ENCODE measurements around the gene MRPL28.
"Not testable (repeated sequence)": the region's sequence is repeated elsewhere in the genome, so short reads cannot be mapped to it uniquely, and the experiment has no call there.

MRPL28 gene

DNA sequence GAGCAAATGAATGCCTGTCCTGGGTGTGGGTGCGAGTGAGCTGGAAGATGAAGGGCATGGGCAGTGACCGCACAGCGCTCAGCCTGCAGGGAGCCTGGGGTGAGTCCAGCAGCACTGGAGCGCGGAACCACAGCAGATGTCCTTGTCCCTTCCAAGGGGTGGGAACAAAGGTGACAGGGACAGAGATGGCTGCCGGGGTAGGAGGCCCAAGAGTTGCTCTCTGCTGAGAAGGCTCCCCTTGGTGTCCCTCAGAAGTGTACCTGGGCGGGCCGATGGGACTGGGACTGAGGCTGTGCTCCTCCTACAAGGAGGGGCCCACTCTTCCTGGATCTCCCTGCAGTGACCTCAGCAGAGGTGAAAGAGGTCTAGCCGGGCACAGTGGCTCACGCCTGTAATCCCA lies 19.0 kb upstream of the MRPL28 start:
- DNase-seq = no peak

DNA sequence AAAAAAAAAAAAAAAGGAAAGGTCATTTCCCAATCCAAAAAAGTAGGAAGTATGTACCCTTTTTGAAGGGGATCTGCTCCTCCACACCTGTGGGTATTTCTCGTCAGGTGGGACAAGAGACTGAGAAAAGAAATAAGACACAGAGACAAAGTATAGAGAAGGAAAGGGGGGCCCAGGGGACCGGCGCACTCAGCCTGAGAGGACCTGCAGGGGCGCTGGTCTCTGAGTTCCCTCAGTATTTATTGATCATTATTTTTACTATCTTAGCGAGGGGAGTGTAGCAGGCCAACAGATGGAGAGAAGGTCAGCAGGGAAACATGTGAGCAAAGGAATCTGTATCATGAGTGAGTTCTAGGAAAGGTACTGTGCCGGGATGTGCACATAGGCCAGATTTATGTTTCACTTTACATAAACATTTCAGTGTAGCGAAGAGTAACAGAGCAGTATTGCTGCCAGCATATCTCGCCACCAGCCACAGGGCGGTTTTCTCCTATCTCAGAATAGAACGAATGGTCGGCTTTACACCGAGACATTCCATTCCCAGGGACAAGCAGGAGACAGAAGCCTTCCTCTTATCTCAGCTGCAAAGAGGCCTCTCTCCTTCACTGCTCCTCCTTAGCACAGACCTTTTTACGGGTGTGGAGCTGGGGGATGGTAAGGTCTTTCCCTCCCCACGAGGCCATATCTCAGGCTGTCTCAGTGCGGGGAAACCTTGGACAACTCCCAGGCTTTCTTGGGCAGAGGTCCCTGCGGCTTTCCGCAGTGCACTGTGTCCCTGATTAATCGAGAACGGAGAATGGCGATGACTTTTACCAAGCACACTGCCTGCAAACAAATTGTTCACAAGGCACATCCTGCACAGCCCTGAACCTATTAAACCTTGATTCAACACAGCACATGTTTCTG lies 17.7 kb upstream of the MRPL28 start:
- not testable (repeated sequence) for DNase-seq

DNA sequence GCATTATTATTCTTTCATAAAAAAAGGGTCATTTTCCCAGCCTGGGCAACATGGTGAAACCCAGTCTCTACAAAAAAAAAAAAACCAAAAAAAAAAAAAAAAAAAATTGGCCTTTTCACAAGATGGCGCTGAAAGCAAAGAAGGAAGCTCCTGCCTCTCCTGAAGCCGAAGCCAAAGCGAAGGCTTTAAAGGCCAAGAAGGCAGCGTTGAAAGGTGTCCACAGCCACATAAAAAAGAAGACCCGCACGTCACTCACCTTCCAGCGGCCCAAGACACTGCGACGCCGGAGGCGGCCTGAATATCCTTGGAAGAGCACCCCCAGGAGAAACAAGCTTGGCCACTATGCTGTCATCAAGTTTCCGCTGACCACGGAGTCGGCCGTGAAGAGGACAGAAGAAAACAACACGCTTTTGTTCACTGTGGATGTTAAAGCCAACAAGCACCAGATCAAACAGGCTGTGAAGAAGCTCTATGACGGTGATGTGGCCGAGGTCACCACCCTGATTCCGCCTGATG lies 16.4 kb upstream of the MRPL28 start:
- DNase-seq = no peak

DNA sequence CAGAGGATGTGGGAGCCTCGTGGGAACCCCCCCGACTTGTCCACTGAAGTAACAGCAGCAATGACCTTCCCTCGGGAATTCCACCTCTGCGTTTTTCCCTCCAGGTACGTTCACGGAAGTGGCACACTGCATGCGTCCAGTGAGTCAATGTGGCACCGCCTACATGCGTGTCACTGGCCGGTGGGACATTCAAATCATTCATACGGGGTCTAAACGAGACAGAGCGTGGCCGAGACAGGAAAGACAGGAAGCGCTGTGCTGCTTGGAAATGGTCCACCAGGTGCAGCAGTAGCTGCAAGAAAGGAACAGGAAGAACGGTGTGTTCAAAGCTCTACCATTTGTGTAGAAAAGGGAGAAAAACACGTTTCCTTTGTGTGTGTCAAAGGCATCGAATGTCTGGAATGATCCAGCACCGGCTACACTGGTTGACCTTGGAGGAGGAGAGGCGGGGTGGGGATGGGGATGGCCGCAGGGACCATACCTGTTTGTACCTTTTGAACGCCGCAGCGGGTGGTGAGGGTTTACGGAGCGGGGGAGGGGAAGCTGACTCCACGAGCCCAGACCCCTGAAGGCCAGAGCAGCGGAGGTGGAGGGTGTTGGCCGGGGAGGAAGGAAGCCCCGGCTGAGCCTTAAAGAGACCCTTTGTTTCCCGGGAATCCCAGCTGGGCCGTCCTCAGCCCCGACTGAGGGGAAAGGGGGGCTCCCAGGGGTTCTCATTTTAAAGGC lies 13.2 kb upstream of the MRPL28 start:
- no peak for DNase-seq

DNA sequence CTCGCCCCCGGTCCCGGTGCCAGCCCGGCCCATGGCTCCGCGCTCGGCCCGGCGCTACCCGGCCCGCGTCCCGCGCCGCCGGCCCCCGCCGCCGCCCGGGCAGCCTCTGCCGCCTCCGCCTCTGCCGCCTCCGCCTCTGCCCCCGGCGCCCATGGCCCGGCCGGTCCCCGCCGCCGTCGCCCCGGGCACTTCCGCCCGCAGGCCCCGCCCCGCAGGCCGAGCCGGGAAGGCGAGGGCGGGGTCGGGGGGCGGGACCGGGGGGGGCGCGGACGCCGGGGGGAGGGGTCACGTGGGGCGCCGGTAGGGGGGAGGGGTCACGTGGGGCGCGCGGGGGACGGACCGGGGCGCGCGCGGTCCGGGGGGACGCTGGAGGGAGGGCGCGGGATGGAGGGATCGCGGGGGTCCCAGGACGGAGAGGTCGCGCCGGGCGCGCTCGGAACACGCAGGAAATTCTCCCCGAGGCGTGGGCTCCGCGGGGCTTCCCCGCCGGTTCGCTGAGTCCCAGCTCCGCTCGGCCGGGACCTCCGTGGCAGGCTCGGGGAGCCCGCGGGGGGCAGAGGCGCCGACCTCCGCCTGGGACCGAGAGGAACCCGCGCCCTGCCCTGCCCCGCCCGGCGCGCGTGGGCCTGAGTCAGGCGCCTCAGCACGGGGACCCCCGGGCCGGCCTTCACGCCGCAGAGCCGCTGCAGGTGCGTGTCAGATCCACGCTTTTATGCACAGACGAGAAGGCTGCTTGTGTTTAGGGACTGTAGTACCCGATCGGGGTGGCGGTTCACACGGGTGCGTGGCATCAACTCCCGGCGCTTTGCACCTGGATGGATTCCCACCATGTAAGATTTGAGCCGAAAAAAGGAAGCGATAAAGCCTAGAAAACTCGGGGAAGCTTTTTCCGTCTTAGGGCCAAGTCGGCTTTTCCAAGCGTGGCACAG lies 11.7 kb upstream of the MRPL28 start, which contains the start of gene PGAP6:
Gene PGAP6, minus strand, starts transcription at position 190 of the 929 bp plus-strand sequence. Its CDS starts 157 bp downstream, at position 33.
- no peak for DNase-seq

DNA sequence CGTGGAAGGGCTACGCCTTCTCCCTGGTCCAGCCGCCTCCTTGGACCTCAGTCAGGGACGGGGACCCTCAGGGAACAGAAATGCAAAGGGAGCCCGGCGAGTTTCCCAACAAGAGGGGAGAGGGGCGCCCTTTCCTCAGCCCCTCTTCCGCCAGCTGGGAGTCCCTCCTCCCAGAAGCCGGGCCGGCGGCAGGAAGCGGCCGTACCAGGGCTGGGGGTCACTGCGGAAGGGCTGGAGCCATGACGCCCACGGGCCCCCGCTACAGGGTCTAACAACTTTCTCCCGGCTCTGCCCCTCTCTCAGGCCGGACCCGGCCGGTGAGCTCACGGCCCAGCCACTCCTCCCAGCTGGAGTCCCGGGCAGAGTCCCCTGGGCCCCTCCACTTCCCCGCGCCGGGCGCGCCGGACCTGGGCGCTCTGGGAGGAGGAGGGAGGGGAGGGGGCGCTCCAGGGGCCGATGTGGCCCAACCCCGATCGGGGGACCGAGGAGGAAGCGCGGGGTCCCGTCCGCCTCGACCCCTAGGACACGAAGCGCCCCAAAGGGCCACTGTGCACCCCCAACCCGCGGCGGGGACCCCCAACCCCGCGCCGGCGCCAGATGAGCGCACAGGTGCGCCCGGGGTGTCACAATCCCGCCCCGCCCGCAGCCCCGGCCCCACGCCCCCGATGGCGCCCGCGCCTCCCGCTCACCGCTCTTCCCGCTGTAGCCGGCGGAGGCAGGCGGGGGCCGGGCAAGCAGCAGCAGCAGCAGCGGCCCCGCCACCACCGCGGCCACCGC lies 10.9 kb upstream of the MRPL28 start:
- DNase-seq = no peak

DNA sequence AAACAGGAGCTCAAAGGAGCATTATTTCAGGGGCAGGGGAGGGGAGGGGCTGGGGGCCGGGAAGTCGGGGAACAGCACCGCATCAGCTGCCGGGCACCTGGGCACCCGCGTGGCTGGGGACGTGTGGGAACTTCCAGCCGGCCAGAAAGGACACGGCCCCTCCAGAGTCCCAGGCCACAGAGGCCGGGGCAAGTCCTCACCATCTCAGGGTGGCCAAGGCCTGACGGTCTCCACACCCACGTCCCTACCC lies 10.3 kb upstream of the MRPL28 start:
- DNase-seq = no peak

DNA sequence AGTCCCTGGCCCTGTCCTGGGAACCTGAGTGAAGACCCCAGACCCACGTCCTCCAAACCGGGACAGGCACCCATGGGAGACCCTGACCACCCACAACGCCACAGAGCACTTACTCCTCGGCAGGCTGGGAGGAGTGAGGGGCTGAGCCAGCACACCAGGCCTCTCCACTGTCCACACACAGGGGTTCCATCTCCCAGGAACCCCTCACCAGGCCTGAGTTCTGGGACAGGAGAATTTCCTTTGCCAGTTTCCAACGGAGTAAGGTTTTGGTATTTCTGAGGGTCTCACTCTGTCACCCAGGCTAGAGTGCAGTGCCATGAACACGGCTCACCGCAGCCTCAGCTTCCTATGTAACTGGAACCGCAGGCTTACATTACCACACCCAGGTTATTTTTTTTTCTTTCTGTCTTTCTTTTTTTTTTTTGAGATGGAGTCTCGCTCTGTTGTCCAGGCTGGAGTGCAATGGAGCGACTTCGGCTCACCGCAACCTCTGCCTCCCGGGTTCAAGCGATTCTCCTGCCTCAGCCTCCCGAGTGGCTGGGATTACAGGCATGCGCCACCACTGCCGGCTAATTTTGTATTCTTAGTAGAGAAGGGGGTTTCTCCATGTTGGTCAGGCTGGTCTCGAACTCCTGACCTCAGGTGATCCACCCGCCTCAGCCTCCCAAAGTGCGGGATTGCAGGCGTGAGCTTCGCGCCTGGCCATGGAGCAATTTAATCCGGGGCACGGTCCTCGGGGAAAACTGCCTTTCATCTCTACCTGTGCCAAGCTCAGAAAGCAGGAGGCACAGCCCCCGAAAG lies 9.8 kb upstream of the MRPL28 start:
- no peak for DNase-seq

DNA sequence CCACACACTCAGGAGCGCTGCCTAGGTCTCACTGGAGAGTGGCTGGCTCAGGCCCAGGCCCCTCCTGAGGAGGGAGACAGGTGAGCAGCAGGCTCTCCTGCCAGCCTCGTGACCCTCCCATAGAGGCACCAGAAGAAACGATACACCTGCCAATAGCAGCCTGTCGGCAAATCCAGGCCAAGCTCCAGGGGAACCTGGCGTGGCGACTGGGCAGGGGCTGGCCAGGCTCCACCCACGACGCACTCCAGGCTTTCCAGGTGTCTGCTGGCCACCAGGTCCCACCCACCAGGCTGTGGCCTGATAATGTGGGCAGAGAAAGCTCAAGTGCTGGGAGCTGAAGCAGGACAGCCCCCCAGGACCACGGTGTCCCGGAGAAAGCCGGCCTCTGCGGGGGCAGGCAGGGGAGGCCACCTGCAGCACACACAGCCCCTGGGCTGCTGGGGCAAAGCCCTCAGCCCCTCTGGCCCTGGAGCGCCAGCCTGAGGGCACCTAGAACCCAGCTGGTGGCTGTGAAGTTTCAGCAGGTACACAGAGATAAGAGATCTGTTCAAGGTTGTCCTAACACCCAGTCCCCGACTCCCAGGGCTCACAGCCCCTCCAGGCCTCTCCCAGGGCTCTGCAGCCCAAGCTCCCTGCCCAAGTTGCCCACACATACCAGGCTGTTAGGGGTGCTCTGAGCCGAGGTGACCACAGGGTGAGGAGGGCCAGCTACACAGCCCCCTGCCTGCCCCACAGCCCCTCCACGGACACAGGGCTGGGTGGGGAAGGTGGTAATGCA lies 9.0 kb upstream of the MRPL28 start:
- no peak for DNase-seq

DNA sequence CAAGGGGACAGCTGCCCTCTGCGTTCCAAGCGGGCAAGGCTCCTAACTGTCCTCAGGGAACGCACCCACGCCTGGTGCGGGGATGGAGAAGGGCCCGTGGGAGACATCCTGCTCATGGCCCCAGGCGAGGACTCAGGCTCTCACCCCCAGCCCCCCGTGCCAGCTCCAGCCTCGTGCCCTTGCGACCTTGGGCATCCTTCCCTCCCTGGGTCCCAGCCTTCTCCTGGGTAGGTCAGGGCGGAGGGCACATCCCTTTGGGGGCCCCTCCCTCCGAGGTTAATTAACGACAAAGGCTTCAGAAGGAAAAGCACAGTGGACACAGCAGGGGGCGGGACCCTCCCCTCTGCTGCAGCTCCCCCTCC lies 8.5 kb upstream of the MRPL28 start:
- DNase-seq = no peak

DNA sequence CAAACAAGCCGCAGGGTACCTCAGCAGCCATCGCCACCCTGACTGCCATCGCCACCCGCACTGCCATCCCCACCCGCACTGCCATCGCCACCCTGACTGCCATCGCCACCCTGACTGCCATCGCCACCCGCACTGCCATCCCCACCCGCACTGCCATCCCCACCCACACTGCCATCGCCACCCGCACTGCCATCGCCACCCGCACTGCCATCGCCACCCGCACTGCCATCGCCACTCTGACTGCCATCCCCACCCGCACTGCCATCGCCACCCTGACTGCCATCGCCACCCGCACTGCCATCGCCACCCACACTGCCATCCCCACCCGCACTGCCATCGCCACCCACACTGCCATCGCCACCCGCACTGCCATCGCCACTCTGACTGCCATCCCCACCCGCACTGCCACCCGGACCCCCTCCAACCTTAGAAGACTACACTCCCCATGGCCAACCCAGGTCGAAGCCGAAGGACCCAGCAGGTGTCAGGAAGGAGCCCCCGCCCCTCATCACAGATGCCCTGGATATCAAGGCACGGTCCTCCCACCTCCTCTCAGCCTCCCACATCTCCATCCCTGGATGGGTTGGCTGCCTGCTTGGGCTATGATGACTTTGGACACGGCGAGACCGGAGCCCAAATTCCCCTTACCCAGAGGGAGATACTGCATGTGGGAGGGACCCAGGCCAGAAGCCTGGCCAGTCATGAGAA lies 7.9 kb upstream of the MRPL28 start:
- not testable (repeated sequence) for DNase-seq

DNA sequence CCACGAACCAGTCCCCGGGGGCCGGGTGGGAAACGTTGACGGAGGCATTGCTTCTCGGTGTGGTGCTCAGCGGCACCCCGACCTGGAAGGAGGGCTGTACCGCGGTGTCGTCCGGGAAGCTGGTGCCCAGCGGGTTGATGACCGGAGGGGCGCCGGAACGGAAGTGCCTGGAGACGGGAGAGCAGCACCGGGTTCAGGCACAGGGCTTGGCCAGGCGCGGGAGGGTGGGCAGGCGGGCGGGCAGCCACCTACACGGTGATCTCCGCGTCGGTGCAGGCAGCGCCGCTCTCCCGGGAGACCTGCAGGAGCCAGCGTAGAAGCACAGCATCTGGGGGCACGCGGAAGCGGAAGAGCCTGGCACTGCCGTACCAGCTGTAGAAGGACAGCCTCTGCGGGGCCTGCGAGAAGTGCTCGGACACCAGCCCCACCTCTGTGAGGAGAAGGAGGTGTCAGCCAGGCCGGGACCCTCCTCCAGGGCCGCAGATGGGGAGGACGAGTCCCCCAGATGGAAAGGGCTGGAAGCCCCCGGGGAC lies 7.1 kb upstream of the MRPL28 start:
- DNase-seq = no peak

DNA sequence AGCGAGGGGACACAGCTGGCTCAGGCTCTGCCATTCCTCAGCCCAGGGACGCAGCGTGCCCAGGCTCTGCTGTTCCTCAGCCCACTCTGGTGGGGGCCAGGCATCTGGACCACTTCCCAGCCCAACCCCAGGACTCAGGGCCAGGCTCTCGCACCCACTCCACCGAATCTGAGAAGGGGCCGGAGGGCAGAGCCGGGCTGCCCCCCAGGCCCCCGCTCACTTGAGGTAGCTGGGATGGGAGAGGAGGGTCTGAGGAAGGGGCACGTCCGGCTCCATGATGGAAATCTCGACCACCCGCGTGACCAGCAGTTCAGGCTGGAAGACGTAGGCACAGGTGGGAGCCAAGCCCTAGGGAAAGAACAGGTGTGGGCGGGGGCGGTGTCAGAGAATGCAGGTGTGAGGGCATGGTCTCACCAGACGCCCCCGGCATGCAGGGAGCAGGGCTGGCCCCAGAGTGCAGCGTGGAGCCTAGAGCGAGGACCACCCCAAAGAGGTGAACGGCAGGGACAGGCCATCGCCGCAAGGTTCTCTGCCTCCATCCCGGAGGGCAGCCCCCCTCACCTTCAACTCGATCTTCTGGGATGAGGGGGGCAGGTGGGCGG lies 6.6 kb upstream of the MRPL28 start:
- no peak for DNase-seq

DNA sequence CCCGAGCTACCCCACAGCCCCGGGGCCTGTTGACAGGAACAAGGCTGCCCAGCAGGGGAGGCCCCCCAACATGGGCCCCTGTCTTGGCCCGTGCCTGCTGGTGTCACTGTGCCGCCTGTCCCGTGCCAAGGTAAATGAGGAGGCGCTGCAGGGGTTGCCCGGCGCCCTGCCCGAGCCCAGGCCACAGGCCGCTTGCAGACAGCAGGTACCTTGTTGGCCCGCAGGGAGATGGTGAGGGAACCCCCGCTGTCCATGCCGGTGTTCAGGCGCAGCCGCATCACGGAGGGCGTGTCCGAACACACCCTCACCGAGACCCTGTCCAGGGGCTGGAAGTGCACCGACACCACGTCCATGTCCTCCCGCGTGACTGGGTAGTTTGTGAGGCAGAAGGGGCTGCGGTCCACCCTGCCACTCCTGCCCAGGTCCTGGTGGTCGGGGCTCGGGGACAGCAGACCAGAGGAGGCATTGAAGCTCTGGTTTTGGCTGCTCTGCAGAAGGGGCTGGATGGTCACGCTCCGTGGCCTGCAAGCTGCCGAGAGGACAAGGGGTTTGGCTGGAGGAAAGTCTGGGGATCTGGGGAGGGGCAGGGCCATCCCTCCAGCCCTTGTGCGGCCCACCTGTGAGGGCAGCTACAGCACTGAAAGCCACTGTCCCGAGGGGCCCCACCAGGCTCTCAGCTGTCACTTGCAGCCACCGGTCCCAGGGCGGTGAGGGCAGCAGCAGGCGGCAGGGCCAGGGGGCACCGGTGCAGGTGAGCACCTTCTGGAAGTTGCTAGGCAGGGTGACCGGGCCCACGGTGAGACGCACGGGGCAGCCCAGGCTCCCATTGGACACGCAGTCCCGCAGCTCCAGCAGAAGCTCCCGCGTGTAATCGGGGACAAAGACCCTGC lies 5.8 kb upstream of the MRPL28 start:
- DNase-seq = no peak

DNA sequence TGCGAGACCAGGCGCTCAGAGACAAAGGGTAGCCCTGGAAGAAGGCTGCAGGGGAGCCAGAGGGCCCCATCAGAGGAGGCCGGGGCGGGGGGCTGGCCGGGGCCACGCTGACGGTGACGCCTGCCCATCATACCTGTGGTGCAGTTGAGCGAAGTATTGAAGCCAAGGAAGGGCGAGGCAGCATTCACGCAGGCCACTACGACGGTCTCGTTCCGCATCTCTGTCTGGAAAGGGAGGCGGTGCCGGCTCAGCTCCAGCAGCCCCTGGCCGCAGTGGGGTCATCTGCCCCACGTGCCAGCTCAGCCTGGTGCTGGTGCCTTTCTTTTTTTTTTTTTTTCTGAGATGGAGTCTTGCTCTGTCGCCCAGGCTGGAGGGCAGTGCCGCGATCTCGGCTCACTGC lies 4.9 kb upstream of the MRPL28 start:
- no peak for DNase-seq

DNA sequence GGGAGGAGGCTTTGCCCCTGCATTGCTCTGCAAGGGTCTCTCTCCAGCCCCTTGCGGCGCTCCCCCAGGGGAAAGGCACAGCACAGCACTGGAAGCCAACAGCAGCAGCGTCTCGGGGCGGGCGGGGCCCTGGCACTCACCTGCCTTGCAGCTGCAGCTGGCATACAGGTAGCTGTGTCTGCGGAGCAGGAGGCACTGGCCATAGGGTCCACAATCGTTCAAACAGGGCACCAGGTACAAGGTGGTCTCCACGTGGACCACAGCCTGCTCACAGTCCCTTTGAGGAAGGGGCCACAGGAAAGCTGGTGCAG lies 4.2 kb upstream of the MRPL28 start:
- no peak for DNase-seq

DNA sequence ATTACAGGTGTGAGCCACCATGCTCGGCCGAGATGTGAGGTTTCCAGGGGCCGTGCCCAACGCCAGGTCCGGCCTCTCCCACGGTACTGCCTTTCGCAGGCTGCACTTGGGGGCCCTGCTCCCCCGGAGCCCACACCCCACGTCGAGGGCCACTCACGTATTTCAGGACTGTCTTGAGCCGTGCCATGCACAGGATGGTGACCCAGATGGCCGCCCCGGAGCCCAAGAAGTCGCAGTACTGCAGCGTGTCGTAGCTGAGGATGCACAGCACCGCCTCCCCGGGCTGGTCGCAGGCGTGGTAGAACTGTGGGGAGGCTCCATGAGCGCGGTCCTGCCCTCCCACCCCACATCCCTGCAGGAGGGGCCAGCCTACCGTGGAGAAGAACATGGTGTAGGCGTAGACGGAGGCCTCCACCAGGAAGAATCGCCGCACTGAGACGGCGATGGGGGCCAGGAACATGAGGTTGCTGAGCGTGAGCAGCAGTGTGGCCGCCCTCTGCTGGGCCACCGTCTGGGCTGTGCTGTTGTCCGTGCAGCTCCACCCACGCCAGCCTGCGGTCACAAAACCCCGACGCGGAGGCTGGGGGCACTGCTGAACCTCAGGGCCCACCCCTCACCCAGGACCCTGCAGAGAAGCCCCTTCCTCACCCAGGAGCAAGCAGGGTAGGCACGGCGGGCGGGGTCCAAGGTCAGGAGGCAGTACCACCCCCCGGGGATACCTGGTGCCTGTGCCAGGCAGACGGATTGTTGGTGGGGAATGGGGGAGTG lies 3.7 kb upstream of the MRPL28 start:
- DNase-seq = no peak
